Muscle layer of duodenum (tissue), 2 donors: ENCODE data around the gene PLEKHB2.

Experiments
- H3K27ac ChIP-seq: one replicate; pipeline ENCODE4 v1.7.0; 2013; ENCODE audit warnings: mild to moderate bottlenecking, low read length
- H3K27me3 ChIP-seq: one replicate; pipeline ENCODE4 v1.7.0; 2013; ENCODE audit warnings: low read depth, mild to moderate bottlenecking, control low read depth, low read length
- H3K36me3 ChIP-seq, 2 donors: one replicate each; pipeline ENCODE4 v1.7.0; 2013; ENCODE audit warnings: low read length in 2 of 2, control low read depth in 1 of 2, mild to moderate bottlenecking in 1 of 2; ENCODE audit not compliant: insufficient read depth in 2 of 2, control insufficient read depth in 1 of 2
- H3K4me1 ChIP-seq, 2 donors: one replicate each; pipeline ENCODE4 v1.7.0; 2013; ENCODE audit warnings: low read length in 2 of 2, mild to moderate bottlenecking in 2 of 2, control low read depth in 1 of 2, moderate library complexity in 1 of 2; ENCODE audit not compliant: insufficient read depth in 2 of 2, control insufficient read depth in 1 of 2
- H3K4me3 ChIP-seq, 2 donors: one replicate each; pipeline ENCODE4 v1.7.0; 2013; ENCODE audit warnings: low read length in 2 of 2, low read depth in 1 of 2, mild to moderate bottlenecking in 1 of 2
- H3K9me3 ChIP-seq, 2 donors: one replicate each; pipeline ENCODE4 v1.7.0; 2013; ENCODE audit warnings: low read length in 2 of 2, control low read depth in 1 of 2, mild to moderate bottlenecking in 1 of 2; ENCODE audit not compliant: control insufficient read depth in 1 of 2
- donor health status: healthy.

Gene PLEKHB2

GRCh38 chr2:131125195-131125757, 20.1 kb downstream of the PLEKHB2 start:
- Histone ChIP-seq H3K27me3 (no peaks in the 10 kb centered on the region), H3K9me3 (no peaks in the 10 kb centered on the region), H3K4me1 (no peaks in the 10 kb centered on the region), H3K27ac (no peak overlapping the region), H3K4me3 (no peak overlapping the region), H3K36me3 (peaks cover 39 to 58% of the 10 kb centered on the region in 2 donors)

GRCh38 chr2:131126436-131126835, 21.3 kb downstream of the PLEKHB2 start:
- Histone ChIP-seq H3K9me3 (no peaks in the 10 kb centered on the region), H3K36me3 (peaks cover 42 to 65% of the 10 kb centered on the region in 2 donors), H3K27ac (no peak overlapping the region)

GRCh38 chr2:131127076-131127475, 21.9 kb downstream of the PLEKHB2 start:
- H3K4me1 ChIP-seq, result no peaks in the 10 kb centered on the region
- H3K9me3 ChIP-seq, result no peaks in the 10 kb centered on the region
- no peak overlapping the region for H3K4me3 ChIP-seq
- H3K27ac ChIP-seq, result no peak overlapping the region
- H3K36me3 ChIP-seq, result peaks cover 42 to 70% of the 10 kb centered on the region in 2 donors
- no peaks in the 10 kb centered on the region for H3K27me3 ChIP-seq

More at GRCh38 chr2:131126436-131126835, 21.3 kb downstream of the PLEKHB2 start:
- Histone ChIP-seq H3K4me3 (no peak overlapping the region), H3K27me3 (no peaks in the 10 kb centered on the region), H3K4me1 (no peaks in the 10 kb centered on the region)

GRCh38 chr2:131127981-131128380, 22.8 kb downstream of the PLEKHB2 start:
- no peak overlapping the region for H3K4me3 ChIP-seq
- H3K9me3 ChIP-seq, result no peaks in the 10 kb centered on the region
- peaks cover 41 to 72% of the 10 kb centered on the region in 2 donors for H3K36me3 ChIP-seq
- H3K27ac ChIP-seq, result no peak overlapping the region
- H3K4me1 ChIP-seq, result no peaks in the 10 kb centered on the region
- no peaks in the 10 kb centered on the region for H3K27me3 ChIP-seq

GRCh38 chr2:131130298-131130596, 25.1 kb downstream of the PLEKHB2 start:
- no peak overlapping the region for H3K4me3 ChIP-seq
- H3K27ac ChIP-seq, result no peak overlapping the region
- H3K36me3 ChIP-seq, result peaks cover 46 to 70% of the 10 kb centered on the region in 2 donors
- H3K4me1 ChIP-seq, result no peaks in the 10 kb centered on the region
- H3K9me3 ChIP-seq, result no peaks in the 10 kb centered on the region
- H3K27me3 ChIP-seq, result no peaks in the 10 kb centered on the region

GRCh38 chr2:131132729-131133128, 27.6 kb downstream of the PLEKHB2 start:
- peaks cover 27 to 51% of the 10 kb centered on the region in 2 donors for H3K36me3 ChIP-seq
- no peak overlapping the region for H3K27ac ChIP-seq
- H3K4me1 ChIP-seq, result no peaks in the 10 kb centered on the region
- H3K9me3 ChIP-seq, result no peaks in the 10 kb centered on the region
- no peak overlapping the region for H3K4me3 ChIP-seq
- H3K27me3 ChIP-seq, result no peaks in the 10 kb centered on the region

GRCh38 chr2:131140581-131140980, 35.4 kb downstream of the PLEKHB2 start:
- no peaks in the 10 kb centered on the region for H3K27me3 ChIP-seq
- peaks cover 32% of the 10 kb centered on the region in 2 donors for H3K36me3 ChIP-seq
- H3K9me3 ChIP-seq, result no peaks in the 10 kb centered on the region
- H3K4me3 ChIP-seq, result no peak overlapping the region
- H3K27ac ChIP-seq, result no peak overlapping the region
- no peaks in the 10 kb centered on the region for H3K4me1 ChIP-seq

GRCh38 chr2:131142849-131143248, 37.7 kb downstream of the PLEKHB2 start:
- H3K4me1 ChIP-seq, result no peaks in the 10 kb centered on the region
- H3K36me3 ChIP-seq, result peaks cover 45% of the 10 kb centered on the region in 2 donors
- H3K9me3 ChIP-seq, result no peaks in the 10 kb centered on the region
- no peaks in the 10 kb centered on the region for H3K27me3 ChIP-seq
- no peak overlapping the region for H3K4me3 ChIP-seq
- no peak overlapping the region for H3K27ac ChIP-seq

- no peaks in the 10 kb centered on the region for H3K27me3 ChIP-seq
- H3K4me1 ChIP-seq, result no peaks in the 10 kb centered on the region
- no peaks in the 10 kb centered on the region for H3K9me3 ChIP-seq
- peaks cover 51 to 53% of the 10 kb centered on the region in 2 donors for H3K36me3 ChIP-seq
- no peak overlapping the region for H3K27ac ChIP-seq
- no peak overlapping the region for H3K4me3 ChIP-seq
Observed at GRCh38 chr2:131143803-131144202, 38.7 kb downstream of the PLEKHB2 start.

- H3K27me3 ChIP-seq, result no peaks in the 10 kb centered on the region
- no peaks in the 10 kb centered on the region for H3K9me3 ChIP-seq
- no peaks in the 10 kb centered on the region for H3K4me1 ChIP-seq
- peaks cover 49 to 52% of the 10 kb centered on the region in 2 donors for H3K36me3 ChIP-seq
- H3K4me3 ChIP-seq, result no peak overlapping the region
- no peak overlapping the region for H3K27ac ChIP-seq
Observed at GRCh38 chr2:131145040-131145439, 39.9 kb downstream of the PLEKHB2 start.

- Histone ChIP-seq H3K4me3 (no peak overlapping the region), H3K4me1 (no peaks in the 10 kb centered on the region), H3K9me3 (no peaks in the 10 kb centered on the region), H3K27me3 (no peaks in the 10 kb centered on the region), H3K27ac (no peak overlapping the region), H3K36me3 (peaks cover 45 to 46% of the 10 kb centered on the region in 2 donors)
Observed at GRCh38 chr2:131146231-131146630, 41.1 kb downstream of the PLEKHB2 start.

- H3K4me3 ChIP-seq, result no peak overlapping the region
- no peaks in the 10 kb centered on the region for H3K27me3 ChIP-seq
- H3K4me1 ChIP-seq, result no peaks in the 10 kb centered on the region
- no peak overlapping the region for H3K27ac ChIP-seq
- H3K9me3 ChIP-seq, result no peaks in the 10 kb centered on the region
- peaks cover 45 to 47% of the 10 kb centered on the region in 2 donors for H3K36me3 ChIP-seq
Observed at GRCh38 chr2:131146749-131147148, 41.6 kb downstream of the PLEKHB2 start.
